GM12892 (cell line): ENCODE data around the gene SARM1.

Experiments
- DNase-seq: peaks from one replicate; pipeline ENCODE4 v3.0.0; 2011; ENCODE audit not compliant: insufficient read length
- FAIRE-seq: peaks from 2 replicates; lab custom pipeline; 2011; peaks lifted over from hg19 to GRCh38; lab: Jason Lieb, UNC
- POLR2A ChIP-seq: IDR thresholded peaks from 2 replicates; pipeline ENCODE4 v1.6.1; 2011; ENCODE audit warnings: low read depth, low read length, control low read depth
- POLR2AphosphoS5 ChIP-seq: IDR thresholded peaks from 2 replicates; pipeline ENCODE4 v1.6.1; 2011; ENCODE audit warnings: low read depth, low read length, control low read depth
- TAF1 ChIP-seq: IDR thresholded peaks from 2 replicates; pipeline ENCODE4 v1.6.1; 2011; ENCODE audit warnings: low read depth, mild to moderate bottlenecking, control low read depth, low read length, borderline replicate concordance

The SARM1 gene

DNA sequence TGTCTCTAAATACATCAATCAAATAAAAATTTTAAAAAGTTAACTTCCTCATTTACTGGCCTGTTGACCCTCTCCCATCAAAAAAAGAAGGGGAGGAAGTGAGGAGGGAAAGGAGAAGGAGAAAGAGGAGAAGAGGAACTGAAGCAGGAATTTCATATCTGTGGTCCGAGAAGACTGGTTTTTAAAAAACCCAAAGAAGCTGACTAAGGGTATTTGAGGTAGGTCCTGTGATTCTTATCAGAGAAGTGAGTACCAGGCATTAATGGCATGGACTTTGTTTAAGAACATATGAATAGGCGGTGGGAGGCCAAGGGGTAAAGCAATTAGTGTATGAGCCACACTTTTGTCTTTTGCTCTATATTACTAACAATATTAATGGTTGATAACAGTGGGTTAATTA, 32.5 kb downstream of the SARM1 start:
- TF ChIP-seq TAF1 (no peak), POLR2A (no peak), POLR2AphosphoS5 (no peak)
- no peak for FAIRE-seq
- no peak for DNase-seq

DNA sequence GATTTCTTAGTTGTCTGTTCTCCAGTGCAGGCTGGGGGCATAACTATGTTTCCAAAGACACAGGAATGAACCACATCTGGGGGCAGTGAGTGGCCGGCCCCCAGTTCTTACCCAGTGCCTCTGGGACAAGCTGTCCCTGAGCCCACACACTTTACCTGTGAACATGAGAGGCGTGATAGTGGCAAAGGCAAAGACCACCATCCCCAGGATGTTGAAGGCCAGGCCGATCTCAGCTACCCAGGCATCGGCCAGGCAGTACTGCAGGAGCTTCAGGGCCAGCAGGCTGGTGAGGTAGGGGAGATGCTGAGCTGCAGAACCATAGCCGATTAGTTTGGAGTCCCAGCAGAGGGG, 32.9 kb downstream of the SARM1 start:
- no peak for TF ChIP-seq TAF1
- TF ChIP-seq POLR2AphosphoS5, result no peak
- DNase-seq (no peak), FAIRE-seq (no peak)

DNA sequence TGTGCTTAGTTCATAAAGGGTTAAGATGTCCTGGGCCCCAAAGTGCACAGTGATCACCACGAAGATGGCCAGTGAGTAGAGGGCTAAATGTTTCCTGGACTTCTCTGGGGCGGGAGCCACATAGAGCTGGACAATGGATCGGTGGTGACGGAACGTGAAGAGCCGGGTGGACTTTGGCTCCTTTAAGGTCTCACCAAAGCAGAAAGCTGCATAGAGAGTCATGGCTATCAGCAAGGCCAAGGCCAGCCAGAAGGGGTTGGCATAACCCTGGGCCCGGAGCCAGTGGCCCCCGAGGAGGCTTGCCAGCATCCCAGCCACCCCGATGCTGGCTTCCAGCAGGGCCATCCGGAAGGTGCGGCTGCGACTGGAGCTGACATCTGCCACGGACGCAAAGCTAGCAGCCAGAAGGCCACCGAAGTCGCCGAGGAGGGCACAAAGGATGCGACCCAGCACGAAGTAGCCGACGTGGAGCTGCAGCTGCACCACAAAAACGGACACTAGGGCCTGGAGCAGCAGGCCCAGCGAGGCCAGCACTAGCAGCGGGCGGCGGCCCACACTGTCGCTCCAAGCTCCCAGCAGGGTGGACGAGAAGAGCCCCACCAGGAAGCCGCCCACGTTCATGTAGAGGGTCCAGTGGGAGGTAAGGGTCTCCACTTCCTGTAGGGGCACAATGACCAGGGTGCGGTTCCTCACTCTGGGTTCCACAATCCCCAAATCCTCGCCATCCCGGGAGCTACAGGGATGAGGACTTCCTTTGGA, 33.5 kb downstream of the SARM1 start:
- DNase-seq (no peak), FAIRE-seq (no peak)
- TF ChIP-seq POLR2AphosphoS5, result no peak
- no peak for TF ChIP-seq TAF1
- no peak for TF ChIP-seq POLR2A

DNA sequence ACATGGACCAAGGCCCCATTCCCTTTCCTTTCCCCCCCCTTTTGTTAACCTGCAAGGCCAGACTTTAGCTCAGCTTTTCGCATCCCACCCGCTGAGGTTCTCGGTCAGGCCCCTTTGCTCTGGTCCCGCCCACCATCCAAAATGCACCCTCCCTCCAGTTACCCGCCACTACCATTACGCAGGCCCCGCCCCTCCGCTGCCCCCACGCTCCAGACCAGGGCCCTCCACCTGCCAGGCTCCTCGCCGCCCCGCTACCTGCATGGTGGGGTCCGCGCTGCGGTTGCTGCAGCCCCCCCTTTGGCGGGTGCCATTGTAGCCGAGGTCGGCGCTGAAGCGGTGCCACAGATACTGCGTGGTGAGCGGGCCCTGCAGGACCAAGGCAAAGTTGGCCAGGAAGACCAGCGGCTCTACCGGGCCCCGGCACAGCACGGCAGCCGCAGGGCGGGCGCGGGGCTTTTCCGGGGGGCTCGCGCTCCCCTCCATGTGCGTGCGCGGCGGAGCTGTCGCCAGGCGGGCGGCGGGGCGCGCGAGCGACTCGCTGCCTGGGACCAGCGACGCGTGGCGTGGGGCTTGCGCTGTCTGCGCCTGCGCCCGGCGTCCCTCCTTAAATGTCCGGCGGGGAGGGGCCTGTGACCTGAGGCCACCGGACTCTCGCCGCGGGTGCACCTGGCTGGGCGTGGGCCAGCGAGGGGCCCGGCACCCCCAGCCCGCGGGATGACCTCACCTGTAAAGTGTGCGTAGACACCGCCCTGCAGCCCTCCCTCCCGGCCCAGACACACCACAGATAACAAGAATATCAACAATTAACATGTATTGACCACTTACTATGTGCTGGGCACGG, 34.4 kb downstream of the SARM1 start, which contains the start of gene SLC46A1:
TSS of gene SLC46A1 (minus strand) at position 581 of the 841 bp plus-strand sequence. CDS start at position 483, 98 bp downstream.
- TF ChIP-seq POLR2A (peak; percentile 67), POLR2AphosphoS5 (peak; percentile 64), TAF1 (no peak)
- FAIRE-seq (peak; percentile 91), DNase-seq (peak; percentile 71)

DNA sequence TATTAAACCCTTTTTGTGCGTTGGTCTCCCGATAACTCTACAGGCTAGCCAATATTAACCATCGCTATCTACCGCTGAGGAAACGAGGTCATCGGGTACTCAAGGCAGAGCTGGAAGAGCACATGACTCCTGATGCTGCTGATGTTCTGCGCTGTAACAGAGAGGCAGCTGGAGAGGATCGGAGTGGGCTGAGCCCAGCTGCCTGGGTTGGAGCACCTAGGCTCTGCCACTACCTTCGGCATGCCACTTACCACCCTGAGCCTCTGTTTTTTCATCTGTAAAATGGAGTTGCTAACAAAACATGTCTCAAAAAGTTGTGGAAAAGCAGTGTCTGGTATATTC, 35.0 kb downstream of the SARM1 start:
- TF ChIP-seq TAF1 (no peak), POLR2A (no peak), POLR2AphosphoS5 (no peak)
- DNase-seq, result no peak
- FAIRE-seq, result peak; percentile 9

DNA sequence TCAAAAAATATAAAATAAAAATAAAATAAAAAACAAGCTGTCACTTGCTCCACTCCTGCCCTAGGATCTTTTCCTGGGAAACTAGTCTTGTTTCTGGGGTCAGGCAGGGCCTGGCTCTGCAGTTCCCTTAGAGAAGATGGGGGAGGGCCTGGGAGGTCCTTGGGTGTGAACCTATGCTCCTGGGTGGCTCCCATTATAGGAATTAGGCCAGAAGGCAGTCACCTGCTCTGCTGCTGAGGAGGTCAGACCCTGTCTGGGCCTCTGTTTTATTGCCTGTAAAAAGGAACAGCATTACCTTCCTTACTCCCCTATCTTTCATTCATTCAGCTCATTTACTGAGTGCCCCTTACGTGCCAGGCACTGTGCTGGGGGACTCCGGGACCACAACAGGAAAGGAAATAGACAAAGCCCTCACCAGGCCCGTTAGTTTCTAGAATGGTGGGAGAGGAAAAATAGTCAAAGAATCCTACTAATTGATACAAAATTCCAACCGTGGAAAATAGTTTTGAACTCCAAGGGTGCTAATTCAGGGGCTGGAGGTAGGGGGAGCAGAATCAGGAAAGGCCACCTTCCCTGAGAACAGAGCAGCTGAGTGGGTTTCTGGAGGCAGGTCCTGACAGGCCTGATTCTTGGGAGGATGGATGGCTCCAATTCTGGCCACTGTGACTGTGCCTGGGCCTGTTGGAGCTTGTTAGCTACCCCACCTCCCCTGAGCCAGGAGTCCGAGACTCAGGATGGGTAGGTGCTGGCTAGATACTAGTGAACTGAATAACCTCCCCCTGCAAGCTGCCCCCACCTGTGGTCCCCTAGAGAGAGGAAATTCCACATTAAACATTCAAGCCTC, 35.9 kb downstream of the SARM1 start:
- no peak for FAIRE-seq
- TF ChIP-seq POLR2AphosphoS5 (no peak), TAF1 (no peak), POLR2A (no peak)
- no peak for DNase-seq

DNA sequence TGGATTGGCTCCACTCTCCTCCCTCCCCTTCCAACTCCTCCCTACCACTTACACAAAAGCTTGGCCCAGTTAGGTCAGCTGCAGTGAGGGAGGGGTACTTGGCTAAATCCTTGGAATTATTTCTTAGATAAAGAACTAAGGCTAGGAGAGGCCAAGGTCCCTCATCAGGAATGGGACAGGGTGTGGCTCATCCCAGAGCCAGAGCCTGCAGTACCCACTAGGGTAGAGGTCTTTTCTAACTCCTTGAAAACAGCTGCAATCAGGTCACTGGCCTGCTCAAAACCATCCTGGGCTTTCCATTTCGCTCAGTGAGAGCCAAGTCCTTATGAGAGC, 36.4 kb downstream of the SARM1 start:
- DNase-seq, result no peak
- TF ChIP-seq POLR2A (no peak), TAF1 (no peak), POLR2AphosphoS5 (no peak)
- no peak for FAIRE-seq

DNA sequence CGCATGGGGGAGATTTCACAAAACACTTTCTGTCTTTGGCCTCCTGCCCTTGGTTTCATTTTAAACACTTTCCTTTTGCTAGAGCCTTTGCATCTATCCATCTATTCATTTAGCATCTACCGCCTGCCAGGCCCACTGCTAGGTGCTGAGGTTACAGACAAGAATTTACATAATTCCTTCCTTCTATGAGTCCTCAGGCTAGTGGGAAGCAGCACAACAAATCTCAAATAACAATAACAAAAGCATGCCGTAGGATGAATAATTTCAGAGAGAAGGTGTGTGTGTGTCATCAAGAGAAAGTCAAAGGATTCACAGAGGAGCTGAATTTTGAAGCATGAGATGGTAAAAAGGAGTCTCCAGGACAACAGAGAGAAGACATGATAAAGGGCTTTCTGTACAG, 40.6 kb downstream of the SARM1 start:
- no peak for FAIRE-seq
- no peak for DNase-seq
- TF ChIP-seq POLR2AphosphoS5 (no peak), POLR2A (no peak), TAF1 (no peak)

DNA sequence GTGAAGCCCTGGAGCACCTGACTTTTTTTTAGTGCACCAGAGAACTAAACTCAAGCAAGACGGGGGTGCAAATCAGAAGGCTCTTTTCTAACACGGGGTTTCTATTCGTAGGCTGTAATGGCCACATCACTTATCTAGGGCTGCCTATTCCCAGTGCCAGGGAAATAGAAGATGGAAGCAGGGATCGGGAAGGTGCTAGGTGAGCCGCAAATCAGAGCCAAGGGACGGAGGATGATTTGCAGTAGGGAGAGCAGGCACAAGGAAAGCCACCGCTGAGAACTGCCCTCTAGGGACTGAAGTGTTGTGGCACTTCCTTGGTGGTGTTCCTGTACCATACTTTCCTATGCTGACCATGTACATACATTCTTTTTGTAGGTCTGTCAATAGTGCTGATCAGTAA, 42.3 kb downstream of the SARM1 start:
- TF ChIP-seq TAF1, result no peak
- no peak for TF ChIP-seq POLR2A
- TF ChIP-seq POLR2AphosphoS5, result no peak
- no peak for FAIRE-seq
- no peak for DNase-seq

DNA sequence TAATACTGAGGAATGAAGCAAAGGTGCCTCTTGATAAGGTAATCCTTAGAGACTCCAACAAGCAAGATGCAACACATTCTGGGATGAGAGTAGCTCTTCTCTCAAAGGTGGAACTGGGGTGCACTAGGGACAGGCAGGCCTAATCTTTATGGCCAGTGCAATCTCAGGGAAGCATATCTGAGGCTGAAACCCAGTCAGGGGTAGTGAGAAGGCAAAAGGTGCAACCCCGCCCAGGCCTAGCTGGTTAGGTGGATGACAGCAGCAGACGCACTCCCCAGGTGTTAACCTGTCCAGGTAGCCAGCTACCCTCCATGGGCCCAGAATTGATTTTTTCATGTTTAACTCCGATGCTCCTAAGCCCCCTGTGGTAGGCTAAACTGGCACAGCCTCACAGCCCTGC, 44.4 kb downstream of the SARM1 start:
- DNase-seq, result no peak
- no peak for TF ChIP-seq POLR2A
- no peak for TF ChIP-seq POLR2AphosphoS5
- TF ChIP-seq TAF1, result no peak
- no peak for FAIRE-seq

DNA sequence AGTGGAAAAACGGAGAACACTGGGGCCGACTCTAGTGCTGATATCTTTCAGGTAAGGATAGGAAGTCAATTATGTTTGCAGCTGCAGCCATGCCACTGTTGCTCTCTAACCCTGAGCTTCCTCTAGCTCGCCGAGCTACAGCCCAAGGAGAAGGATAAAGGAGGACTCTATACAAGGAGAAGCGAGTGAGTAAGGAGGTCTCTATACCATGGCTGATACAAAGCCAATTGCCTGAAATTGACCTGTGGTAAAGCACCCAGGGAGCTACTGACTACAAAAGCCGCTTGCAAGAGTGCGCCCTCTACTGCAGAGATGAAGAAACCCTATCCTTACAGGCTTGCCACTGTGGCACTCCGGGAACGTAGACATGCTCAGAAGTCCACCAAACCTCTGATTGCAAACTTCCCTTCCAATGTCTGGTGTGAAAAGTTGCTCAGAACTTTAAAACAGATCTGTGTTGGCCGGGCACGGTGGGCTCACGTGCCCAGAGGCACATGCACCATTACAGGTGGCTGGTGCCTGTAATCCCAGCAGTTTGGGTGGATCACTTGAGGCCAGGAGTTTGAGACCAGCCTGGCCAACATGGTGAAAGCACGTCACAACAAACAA, 45.3 kb downstream of the SARM1 start:
- peak; percentile 86 for FAIRE-seq

More for the DNA sequence above, 45.3 kb downstream of the SARM1 start:
- no peak for TF ChIP-seq POLR2A
- TF ChIP-seq POLR2AphosphoS5, result no peak
- no peak for TF ChIP-seq TAF1
- peak; percentile 41 for DNase-seq
